Measurements from ENCODE around the gene SRRM3. TPM values are rescaled to one million over a fixed set of nuclear protein-coding genes. Genes with fewer than 3 reads are reported as not detected.

The SRRM3 gene
- total RNA-seq, 1 experiment from 2014 or later, result 12.7 TPM

GRCh38 chr7:76317782-76318487, 116.2 kb downstream of the SRRM3 start (continued):
- TF ChIP-seq REST (IDR thresholded peaks at IDR 0.05; ENCODE audit: low read depth), result no peak

- peak overlapping the region; percentile 73 for H3K27ac ChIP-seq (ENCODE audit: low read depth, low read length)
- RAD21 ChIA-PET (ENCODE audit: low non-redundant PET in 1 of 2, low total read pairs in 2 of 2, uncharacterized antibody in 2 of 2, unreplicated experiment in 2 of 2), result interaction anchor here in 1 of 2 experiments (0.6 kb wide), 1 partner anchor 27 kb away, joined by 3 read pairs; no protein-coding TSS in a partner anchor
- CTCF ChIA-PET, result interaction anchor here (1.0 to 3.6 kb wide), 6 partner anchors 8 to 140 kb away, joined by 3 to 20 read pairs (median 4); partner anchors contain the start of gene YWHAG
- H3K79me2 ChIP-seq (ENCODE audit: insufficient read depth, low read length), result peaks cover 19% of the 10 kb centered on the region; the same call in 1 of the 2 replicates
- H3K4me2 ChIP-seq (ENCODE audit: low read length), result peak overlapping the region; percentile 96
- ATAC-seq (peak; percentile 46), DNase-seq (ENCODE audit: low read depth, low spot score) (no peak)
- no peaks in the 10 kb centered on the region for H3K27me3 ChIP-seq (ENCODE audit: insufficient read depth, low read length)
- BruUV-seq (replicated peaks), result TSS peak; percentile 73
- H2AFZ ChIP-seq (ENCODE audit: low read depth, low read length, poor library complexity, severe bottlenecking), result no peak overlapping the region
- POLR2A ChIA-PET, result interaction anchor here (1.3 to 3.0 kb wide), 6 partner anchors 8 to 41 kb away, joined by 3 to 8 read pairs (median 4); partner anchors contain the start of gene YWHAG
- H4K20me1 ChIP-seq (ENCODE audit: insufficient read depth), result peaks cover 3% of the 10 kb centered on the region; the same call in 1 of the 2 replicates
- intact Hi-C loops (cut with micrococcal nuclease), result no loop called here
- peaks cover 23 to 40% of the 10 kb centered on the region in 2 experiments for H3K4me1 ChIP-seq (ENCODE audit: control insufficient read depth in 1 of 2, insufficient read depth in 2 of 2, low read length in 2 of 2)
- peaks cover 0 to 13% of the 10 kb centered on the region in 2 experiments; a peak in 1 of 4 replicates for H3K36me3 ChIP-seq (ENCODE audit: control insufficient read depth in 1 of 2, insufficient read depth in 2 of 2, low read length in 2 of 2)
- no peaks in the 10 kb centered on the region for H3K9me2 ChIP-seq (ENCODE audit: insufficient read depth)
- H3K9me3 ChIP-seq (ENCODE audit: control insufficient read depth in 1 of 2, insufficient read depth in 1 of 2, low read depth in 1 of 2, low read length in 2 of 2), result no peaks in the 10 kb centered on the region
- TF ChIP-seq EZH2 (IDR thresholded peaks at IDR 0.05) (no peak), POLR2AphosphoS5 (IDR thresholded peaks at IDR 0.05; ENCODE audit: low read depth, low read length) (peak; percentile 43), CTCF (IDR thresholded peaks at IDR 0.05 in 2 of 3, conservative IDR thresholded peaks at IDR 0.05 in 1 of 3; ENCODE audit: borderline replicate concordance in 1 of 3, insufficient read depth in 1 of 3, low read depth in 2 of 3, low read length in 2 of 3) (peak in 2 of 3 experiments; percentile 31 to 42; a peak in 4 of 6 replicates)
- peak overlapping the region; percentile 81 for H3K9ac ChIP-seq (ENCODE audit: low read length)
- H3K4me3 ChIP-seq (replicated peaks in 1 of 2; ENCODE audit: low read depth in 1 of 2, low read length in 2 of 2), result peak overlapping the region; percentile 68 to 75
Observed at GRCh38 chr7:76318488-76319353, 117.0 kb downstream of the SRRM3 start.

Measured in HCT116 (cell line).